Right ventricle myocardium inferior (tissue), 1 donor: ENCODE measurements around the gene DPP6. TPM values are rescaled to one million over a fixed set of nuclear protein-coding genes. Genes with fewer than 3 reads are reported as not detected.

Experiments
- ATAC-seq: fragments of 200-7000 bp; cut with Tn5 transposase; one replicate; pipeline ENCODE4 v1.9.1; 2020; ENCODE audit warnings: mild to moderate bottlenecking, moderate library complexity
- DNase-seq: peaks from one replicate; pipeline ENCODE4 v3.0.0; 2021; ENCODE audit errors: missing footprints
- intact Hi-C: fragments of 100-400 bp; cut with DNase I; formaldehyde crosslinking; loops from one replicate; pipeline ENCODE4 v1.11.0; 2022
- total RNA-seq: library from RNA; stranded (reverse); fragmentation: NEBNext Ultra II Directional; extraction: Animal tissue kit (Norgen Biotek cat#: 25700); gene quantifications from one replicate; pipeline ENCODE4 v1.2.1, GENCODE V29; 2021
- donor health status: DM: no; HTN: yes; CAD: no; lungs with severe emphysema.

The DPP6 gene
- total RNA-seq, 1 donor from 2014 or later = 0.19 TPM

- DNase-seq (no peak), ATAC-seq (no peak)
- intact Hi-C loops = no loop called here
Observed at GRCh38 chr7:154186811-154187210, 134.6 kb downstream of the DPP6 start.

- intact Hi-C loops = no loop called here
- no peak for ATAC-seq
- DNase-seq = no peak
Observed at GRCh38 chr7:154188330-154188729, 136.1 kb downstream of the DPP6 start.

- intact Hi-C loops = no loop called here
- no peak for ATAC-seq
- DNase-seq = no peak
Observed at GRCh38 chr7:154195266-154195665, 143.1 kb downstream of the DPP6 start.

- ATAC-seq (no peak), DNase-seq (no peak)
- intact Hi-C loops = no loop called here
Observed at GRCh38 chr7:154198481-154198880, 146.3 kb downstream of the DPP6 start.

GRCh38 chr7:154200241-154200640 is 148.0 kb downstream of the DPP6 start:
- intact Hi-C loops = no loop called here
- no peak for ATAC-seq

GRCh38 chr7:154202002-154202401 is 149.8 kb downstream of the DPP6 start:
- ATAC-seq = no peak
- intact Hi-C loops = no loop called here
- DNase-seq = no peak

More at GRCh38 chr7:154200241-154200640, 148.0 kb downstream of the DPP6 start:
- no peak for DNase-seq

GRCh38 chr7:154204046-154204445 is 151.8 kb downstream of the DPP6 start:
- DNase-seq = no peak
- no peak for ATAC-seq
- intact Hi-C loops = no loop called here

- intact Hi-C loops = no loop called here
- DNase-seq = no peak
- no peak for ATAC-seq
Observed at GRCh38 chr7:154212861-154213260, 160.7 kb downstream of the DPP6 start.

- no peak for DNase-seq
- no peak for ATAC-seq
- intact Hi-C loops = no loop called here
Observed at GRCh38 chr7:154217688-154218340, 165.6 kb downstream of the DPP6 start.

GRCh38 chr7:154231732-154232131 is 179.5 kb downstream of the DPP6 start:
- intact Hi-C loops = no loop called here
- DNase-seq (no peak), ATAC-seq (no peak)

- DNase-seq (no peak), ATAC-seq (no peak)
- intact Hi-C loops = no loop called here
Observed at GRCh38 chr7:154232700-154233099, 180.5 kb downstream of the DPP6 start.

GRCh38 chr7:154241988-154242387 is 189.8 kb downstream of the DPP6 start:
- intact Hi-C loops = no loop called here
- DNase-seq (no peak), ATAC-seq (no peak)

- intact Hi-C loops = no loop called here
- no peak for DNase-seq
- ATAC-seq = no peak
Observed at GRCh38 chr7:154242709-154243108, 190.5 kb downstream of the DPP6 start.

GRCh38 chr7:154252046-154252445 is 199.8 kb downstream of the DPP6 start:
- DNase-seq (no peak), ATAC-seq (no peak)
- intact Hi-C loops = no loop called here

GRCh38 chr7:154253810-154254209 is 201.6 kb downstream of the DPP6 start:
- DNase-seq (no peak), ATAC-seq (no peak)
- intact Hi-C loops = no loop called here

GRCh38 chr7:154255324-154255723 is 203.1 kb downstream of the DPP6 start:
- no peak for DNase-seq
- intact Hi-C loops = no loop called here
- no peak for ATAC-seq

- DNase-seq = no peak
- ATAC-seq = no peak
- intact Hi-C loops = no loop called here
Observed at GRCh38 chr7:154256150-154256549, 204.0 kb downstream of the DPP6 start.

- ATAC-seq = no peak
- no peak for DNase-seq
- intact Hi-C loops = no loop called here
Observed at GRCh38 chr7:154259396-154259795, 207.2 kb downstream of the DPP6 start.

- no peak for ATAC-seq
- intact Hi-C loops = no loop called here
- DNase-seq = no peak
Observed at GRCh38 chr7:154287356-154287755, 235.2 kb downstream of the DPP6 start.

GRCh38 chr7:154289119-154289518 is 236.9 kb downstream of the DPP6 start:
- ATAC-seq (no peak), DNase-seq (no peak)
- intact Hi-C loops = no loop called here

- intact Hi-C loops = no loop called here
- no peak for DNase-seq
Observed at GRCh38 chr7:154296443-154296842, 244.2 kb downstream of the DPP6 start.

More at GRCh38 chr7:154296443-154296842, 244.2 kb downstream of the DPP6 start:
- no peak for ATAC-seq
